ENCODE results near the gene PARD6G.

PARD6G gene

GRCh38 chr18:80163183-80163582 lies 84.1 kb downstream of the PARD6G start:
- H3K27me3 ChIP-seq (ENCODE audit: insufficient read depth, low read length), result no peaks in the 10 kb centered on the region
- H3K27ac ChIP-seq (ENCODE audit: low read length), result no peak overlapping the region
- H3K4me1 ChIP-seq (ENCODE audit: insufficient read depth, low read length), result no peaks in the 10 kb centered on the region
- H3K9me3 ChIP-seq (ENCODE audit: insufficient read depth, low read depth, low read length), result peaks cover 6% of the 10 kb centered on the region; the same call in 1 of the 2 replicates
- H3K9ac ChIP-seq (ENCODE audit: low read depth, low read length), result no peak overlapping the region
- no peak overlapping the region for H3K4me3 ChIP-seq (ENCODE audit: low read length)
- H3K36me3 ChIP-seq (ENCODE audit: insufficient read depth, low read depth, low read length), result no peaks in the 10 kb centered on the region; the same call in 1 of the 2 replicates

GRCh38 chr18:80161781-80162417 lies 85.4 kb downstream of the PARD6G start:
- Histone ChIP-seq H3K4me1 (ENCODE audit: insufficient read depth, low read length) (no peaks in the 10 kb centered on the region), H3K9ac (ENCODE audit: low read depth, low read length) (no peak overlapping the region), H3K27ac (ENCODE audit: low read length) (no peak overlapping the region), H3K36me3 (ENCODE audit: insufficient read depth, low read depth, low read length) (no peaks in the 10 kb centered on the region; the same call in 1 of the 2 replicates), H3K9me3 (ENCODE audit: insufficient read depth, low read depth, low read length) (peaks cover 6% of the 10 kb centered on the region; the same call in 1 of the 2 replicates), H3K4me3 (ENCODE audit: low read length) (no peak overlapping the region), H3K27me3 (ENCODE audit: insufficient read depth, low read length) (no peaks in the 10 kb centered on the region)

- no peak overlapping the region for H3K9ac ChIP-seq (ENCODE audit: low read depth, low read length)
- H3K9me3 ChIP-seq (ENCODE audit: insufficient read depth, low read depth, low read length), result peaks cover 6% of the 10 kb centered on the region; the same call in 1 of the 2 replicates
- H3K4me3 ChIP-seq (ENCODE audit: low read length), result no peak overlapping the region
- peaks cover 2% of the 10 kb centered on the region; the same call in 1 of the 2 replicates for H3K36me3 ChIP-seq (ENCODE audit: insufficient read depth, low read depth, low read length)
- H3K27me3 ChIP-seq (ENCODE audit: insufficient read depth, low read length), result no peaks in the 10 kb centered on the region
- no peaks in the 10 kb centered on the region for H3K4me1 ChIP-seq (ENCODE audit: insufficient read depth, low read length)
- no peak overlapping the region for H3K27ac ChIP-seq (ENCODE audit: low read length)
These were observed 87.3 kb downstream of the PARD6G start for GRCh38 chr18:80159713-80160636.

- Histone ChIP-seq H3K9ac (ENCODE audit: low read depth, low read length) (no peak overlapping the region), H3K4me1 (ENCODE audit: insufficient read depth, low read length) (no peaks in the 10 kb centered on the region), H3K27me3 (ENCODE audit: insufficient read depth, low read length) (no peaks in the 10 kb centered on the region), H3K9me3 (ENCODE audit: insufficient read depth, low read depth, low read length) (no peaks in the 10 kb centered on the region), H3K4me3 (ENCODE audit: low read length) (no peak overlapping the region), H3K27ac (ENCODE audit: low read length) (no peak overlapping the region), H3K36me3 (ENCODE audit: insufficient read depth, low read depth, low read length) (peaks cover 4% of the 10 kb centered on the region; the same call in 1 of the 2 replicates)
These were observed 88.9 kb downstream of the PARD6G start for GRCh38 chr18:80158365-80158764.

- Histone ChIP-seq H3K36me3 (ENCODE audit: insufficient read depth, low read depth, low read length) (peaks cover 4% of the 10 kb centered on the region; the same call in 1 of the 2 replicates), H3K4me3 (ENCODE audit: low read length) (no peak overlapping the region), H3K27ac (ENCODE audit: low read length) (no peak overlapping the region), H3K9ac (ENCODE audit: low read depth, low read length) (no peak overlapping the region), H3K27me3 (ENCODE audit: insufficient read depth, low read length) (no peaks in the 10 kb centered on the region), H3K4me1 (ENCODE audit: insufficient read depth, low read length) (no peaks in the 10 kb centered on the region), H3K9me3 (ENCODE audit: insufficient read depth, low read depth, low read length) (no peaks in the 10 kb centered on the region)
These were observed 89.5 kb downstream of the PARD6G start for GRCh38 chr18:80157708-80158343.

- no peak overlapping the region for H3K27ac ChIP-seq (ENCODE audit: low read length)
- H3K36me3 ChIP-seq (ENCODE audit: insufficient read depth, low read depth, low read length), result peaks cover 15% of the 10 kb centered on the region
- no peak overlapping the region for H3K9ac ChIP-seq (ENCODE audit: low read depth, low read length)
- no peaks in the 10 kb centered on the region for H3K4me1 ChIP-seq (ENCODE audit: insufficient read depth, low read length)
- no peak overlapping the region for H3K4me3 ChIP-seq (ENCODE audit: low read length)
- no peaks in the 10 kb centered on the region for H3K9me3 ChIP-seq (ENCODE audit: insufficient read depth, low read depth, low read length)
- H3K27me3 ChIP-seq (ENCODE audit: insufficient read depth, low read length), result no peaks in the 10 kb centered on the region
These were observed 93.0 kb downstream of the PARD6G start for GRCh38 chr18:80154293-80154692.

- Histone ChIP-seq H3K9ac (ENCODE audit: low read depth, low read length) (no peak overlapping the region), H3K27me3 (ENCODE audit: insufficient read depth, low read length) (no peaks in the 10 kb centered on the region), H3K9me3 (ENCODE audit: insufficient read depth, low read depth, low read length) (no peaks in the 10 kb centered on the region), H3K36me3 (ENCODE audit: insufficient read depth, low read depth, low read length) (peaks cover 30% of the 10 kb centered on the region), H3K4me3 (ENCODE audit: low read length) (no peak overlapping the region), H3K4me1 (ENCODE audit: insufficient read depth, low read length) (no peaks in the 10 kb centered on the region), H3K27ac (ENCODE audit: low read length) (no peak overlapping the region)
These were observed 97.6 kb downstream of the PARD6G start for GRCh38 chr18:80149667-80150066.

- no peaks in the 10 kb centered on the region for H3K27me3 ChIP-seq (ENCODE audit: insufficient read depth, low read length)
- peaks cover 35% of the 10 kb centered on the region for H3K36me3 ChIP-seq (ENCODE audit: insufficient read depth, low read depth, low read length)
- H3K4me3 ChIP-seq (ENCODE audit: low read length), result peak overlapping the region; percentile 54; the same call in 1 of the 2 replicates
- no peak overlapping the region for H3K9ac ChIP-seq (ENCODE audit: low read depth, low read length)
- H3K9me3 ChIP-seq (ENCODE audit: insufficient read depth, low read depth, low read length), result no peaks in the 10 kb centered on the region
- no peaks in the 10 kb centered on the region for H3K4me1 ChIP-seq (ENCODE audit: insufficient read depth, low read length)
- no peak overlapping the region for H3K27ac ChIP-seq (ENCODE audit: low read length)
These were observed 98.8 kb downstream of the PARD6G start for GRCh38 chr18:80148326-80149199.

GRCh38 chr18:80147418-80148325 lies 99.6 kb downstream of the PARD6G start:
- Histone ChIP-seq H3K4me3 (ENCODE audit: low read length) (peak overlapping the region; percentile 54; the same call in 1 of the 2 replicates), H3K9ac (ENCODE audit: low read depth, low read length) (peak overlapping the region; percentile 28; the same call in 1 of the 2 replicates), H3K27ac (ENCODE audit: low read length) (no peak overlapping the region)

GRCh38 chr18:80147037-80147417 lies 100.3 kb downstream of the PARD6G start:
- no peak overlapping the region for H3K27ac ChIP-seq (ENCODE audit: low read length)
- no peaks in the 10 kb centered on the region for H3K27me3 ChIP-seq (ENCODE audit: insufficient read depth, low read length)
- H3K36me3 ChIP-seq (ENCODE audit: insufficient read depth, low read depth, low read length), result peaks cover 35% of the 10 kb centered on the region
- peak overlapping the region; percentile 54; the same call in 1 of the 2 replicates for H3K4me3 ChIP-seq (ENCODE audit: low read length)
- no peaks in the 10 kb centered on the region for H3K9me3 ChIP-seq (ENCODE audit: insufficient read depth, low read depth, low read length)
- no peaks in the 10 kb centered on the region for H3K4me1 ChIP-seq (ENCODE audit: insufficient read depth, low read length)
- H3K9ac ChIP-seq (ENCODE audit: low read depth, low read length), result peak overlapping the region; percentile 28; the same call in 1 of the 2 replicates

More at GRCh38 chr18:80147418-80148325, 99.6 kb downstream of the PARD6G start:
- Histone ChIP-seq H3K27me3 (ENCODE audit: insufficient read depth, low read length) (no peaks in the 10 kb centered on the region), H3K36me3 (ENCODE audit: insufficient read depth, low read depth, low read length) (peaks cover 35% of the 10 kb centered on the region), H3K9me3 (ENCODE audit: insufficient read depth, low read depth, low read length) (no peaks in the 10 kb centered on the region), H3K4me1 (ENCODE audit: insufficient read depth, low read length) (no peaks in the 10 kb centered on the region)

Data from iPS-20b (cell line).